Measurements from ENCODE around the gene PTPN14.
"Not testable (repeated sequence)": the region's sequence is repeated elsewhere in the genome, so short reads cannot be mapped to it uniquely, and the experiment has no call there.

The PTPN14 gene

DNA sequence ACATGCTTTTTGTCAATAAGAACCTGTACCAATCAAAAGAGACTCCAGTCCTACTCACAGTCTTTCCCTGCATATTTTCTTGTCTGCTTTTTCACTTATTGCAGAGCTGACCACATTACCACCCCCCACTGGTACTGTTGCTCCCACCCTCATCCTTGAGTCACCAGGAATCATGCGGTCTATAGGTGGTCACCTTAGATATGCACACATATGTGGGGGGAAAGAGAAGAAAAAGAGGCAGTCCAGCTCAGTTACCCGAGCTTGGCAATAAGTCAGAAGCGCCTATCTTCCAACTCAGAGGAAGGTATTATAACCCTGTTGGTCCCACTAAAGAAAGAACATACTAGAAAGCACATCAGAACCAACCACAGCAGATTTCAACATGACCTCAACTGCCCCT, 151.3 kb downstream of the PTPN14 start:
- DNase-seq (ENCODE audit: low read depth in 2 of 2) = no peak

DNA sequence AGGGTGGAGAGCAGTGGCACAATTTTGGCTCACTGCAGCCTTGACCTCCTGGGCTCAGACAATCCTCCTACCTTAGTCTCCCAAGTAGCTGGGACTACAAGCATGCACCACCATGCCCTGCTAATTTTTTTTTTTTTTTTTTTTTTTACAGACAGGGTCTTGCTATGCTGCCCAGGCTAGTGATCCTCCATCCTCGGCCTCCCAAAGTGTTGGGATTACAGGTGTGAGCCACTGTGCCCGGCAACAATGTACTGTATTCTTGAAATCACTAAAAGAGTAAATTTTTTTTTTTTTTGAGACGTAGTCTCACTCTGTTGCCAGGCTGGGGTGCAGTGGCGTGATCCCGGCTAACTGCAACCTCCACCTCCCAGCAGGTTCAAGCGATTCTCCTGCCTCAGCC, 152.9 kb downstream of the PTPN14 start:
- no peak for DNase-seq (ENCODE audit: low read depth in 2 of 2)

DNA sequence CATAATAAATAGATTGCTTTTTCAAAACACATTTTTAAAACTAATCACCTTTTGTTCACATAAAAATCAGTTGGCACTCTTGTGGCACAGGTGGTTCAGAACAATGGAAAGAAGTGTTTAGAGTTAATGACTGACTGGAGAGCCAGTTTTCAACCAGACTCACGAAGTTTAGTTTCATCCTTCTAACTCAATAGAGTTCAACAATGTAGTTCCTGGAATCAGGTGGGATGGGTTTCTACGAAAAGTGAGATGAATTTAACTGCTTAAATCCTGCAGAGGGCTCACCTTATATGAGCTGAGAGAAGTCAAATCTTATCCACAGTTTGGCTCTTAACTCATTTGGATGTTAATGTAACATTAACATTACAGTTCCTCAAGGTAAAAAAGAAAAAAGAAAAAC, 153.9 kb downstream of the PTPN14 start:
- DNase-seq (ENCODE audit: low read depth in 2 of 2) = no peak

DNA sequence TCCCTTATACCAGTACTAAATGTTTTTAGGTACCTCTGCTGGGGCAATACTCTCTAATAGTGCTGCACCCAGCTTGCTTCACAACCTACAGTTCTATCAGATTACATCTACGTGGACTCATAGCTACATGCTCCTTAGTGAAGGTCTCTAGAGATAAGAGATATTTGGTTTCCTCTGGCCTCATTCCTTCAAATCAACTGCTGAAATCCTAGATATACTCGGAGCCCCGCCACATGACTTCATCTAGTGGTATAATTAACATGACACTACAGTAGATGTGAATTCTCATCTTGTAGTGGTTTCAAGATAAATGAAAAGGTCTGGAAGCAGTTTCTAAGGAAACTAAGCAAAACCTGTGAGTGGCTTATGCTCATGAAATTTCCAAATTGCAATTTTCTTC, 155.1 kb downstream of the PTPN14 start:
- DNase-seq (ENCODE audit: low read depth in 2 of 2) = no peak

DNA sequence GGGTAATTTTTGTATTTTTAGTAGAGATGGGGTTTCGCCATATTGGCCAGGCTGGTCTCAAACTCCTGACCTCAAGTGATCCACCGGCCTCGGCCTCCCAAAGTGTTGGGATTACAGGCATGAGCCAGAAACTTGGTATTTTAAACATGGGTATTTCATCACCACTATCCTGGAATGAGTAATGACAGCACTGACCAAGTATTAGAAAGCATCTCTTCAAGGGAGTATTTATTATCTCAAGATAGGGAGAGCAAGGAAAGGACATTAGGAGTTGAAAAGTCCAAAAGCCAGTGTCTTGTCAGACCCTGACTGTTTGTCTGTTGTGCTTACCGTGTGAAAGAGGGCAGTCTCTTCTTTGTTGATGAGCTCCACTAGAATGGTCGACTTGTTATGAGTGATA, 156.8 kb downstream of the PTPN14 start:
- DNase-seq (ENCODE audit: low read depth in 2 of 2) = not testable (repeated sequence)

DNA sequence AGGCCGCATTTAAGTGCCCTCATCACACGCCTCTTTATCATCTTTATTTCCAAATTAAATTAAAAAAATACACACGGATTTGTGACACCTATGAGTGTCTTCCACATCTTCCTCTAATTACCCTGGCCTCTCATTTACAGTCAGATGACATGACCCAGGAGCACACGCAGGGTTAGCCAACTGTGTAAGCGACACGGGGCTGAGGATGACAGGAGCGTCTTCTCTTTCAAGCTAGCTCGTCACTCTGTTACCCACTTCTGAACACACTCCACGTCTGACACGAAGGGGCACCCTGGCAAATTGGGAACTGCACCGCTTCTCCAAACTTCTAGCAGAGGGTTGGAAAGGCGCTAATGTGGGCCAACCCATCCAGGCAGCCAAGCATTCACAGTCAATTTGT, 158.3 kb downstream of the PTPN14 start:
- no peak for DNase-seq (ENCODE audit: low read depth in 2 of 2)

DNA sequence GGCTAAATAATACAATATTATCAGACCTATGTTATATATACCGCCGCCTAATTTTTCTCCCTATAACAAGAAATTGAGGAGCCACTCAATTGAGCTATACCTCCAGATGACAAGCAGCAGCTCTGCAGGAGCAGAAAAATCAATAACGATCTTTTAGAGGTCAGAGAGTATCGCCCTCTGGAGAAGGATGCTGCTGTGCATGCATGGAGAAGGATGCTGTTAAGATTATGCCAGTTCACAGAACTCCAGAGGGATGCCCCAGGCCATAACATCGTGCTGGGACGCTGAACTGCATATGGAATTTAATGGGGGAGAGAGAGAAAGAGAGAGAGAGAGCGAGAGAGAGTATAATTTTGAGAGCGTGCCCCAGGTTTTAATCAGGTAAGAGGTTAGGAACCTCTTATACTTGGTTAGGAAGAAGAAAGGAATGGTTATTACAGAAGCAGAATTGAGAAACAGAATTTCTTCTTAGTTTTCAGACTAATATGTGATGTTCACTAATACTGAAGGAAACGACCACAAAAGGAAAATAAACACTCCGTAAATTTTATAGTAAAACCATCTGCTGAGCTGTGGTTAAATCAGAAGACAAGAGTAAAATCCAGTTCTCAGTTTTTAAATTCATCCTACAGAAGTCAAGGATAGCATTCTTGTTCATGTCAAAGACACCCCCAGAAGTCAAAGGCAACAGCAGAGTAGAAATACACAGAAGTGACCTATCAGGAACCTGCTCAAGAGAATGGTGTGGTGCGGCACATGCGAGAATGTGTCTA, 159.3 kb downstream of the PTPN14 start:
- no peak for DNase-seq (ENCODE audit: low read depth in 2 of 2)

DNA sequence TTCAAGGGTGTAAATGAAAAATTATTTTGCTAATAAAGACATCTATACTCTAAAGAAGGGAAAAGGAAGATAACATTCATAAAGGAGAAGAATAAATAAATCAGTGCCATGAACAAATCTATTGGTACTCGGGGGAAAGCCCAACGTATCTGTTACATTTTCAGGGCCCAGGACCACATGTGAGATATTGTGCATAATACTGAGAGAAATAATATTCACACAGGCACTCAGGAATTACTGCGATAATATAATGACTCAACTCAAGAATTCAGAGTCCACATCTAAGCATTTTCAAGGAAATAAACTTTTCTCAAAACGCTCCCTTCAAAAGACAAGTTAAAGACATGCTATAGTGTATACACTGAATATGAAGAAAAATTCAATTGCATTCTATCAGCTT, 161.7 kb downstream of the PTPN14 start:
- no peak for DNase-seq (ENCODE audit: low read depth in 2 of 2)

DNA sequence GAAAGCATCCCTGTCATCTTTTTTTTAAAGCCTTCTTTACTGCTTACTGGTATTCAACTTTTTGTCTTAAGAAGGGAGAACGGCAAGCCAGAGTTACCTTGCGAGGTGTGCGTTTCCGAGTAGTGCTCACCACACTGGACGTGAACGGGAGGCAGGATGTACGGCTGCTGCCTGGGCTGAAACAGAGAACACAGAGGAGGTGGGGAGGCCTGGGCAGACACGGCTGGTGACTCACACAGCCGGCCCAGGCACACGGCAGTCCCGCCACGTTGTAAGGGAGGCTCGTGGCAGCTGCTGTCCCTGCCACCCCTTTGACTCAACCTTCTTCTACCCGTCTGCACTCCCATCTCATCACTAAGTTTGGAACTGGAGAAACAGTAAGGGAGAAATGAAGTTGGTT, 164.7 kb downstream of the PTPN14 start:
- no peak for DNase-seq (ENCODE audit: low read depth in 2 of 2)

DNA sequence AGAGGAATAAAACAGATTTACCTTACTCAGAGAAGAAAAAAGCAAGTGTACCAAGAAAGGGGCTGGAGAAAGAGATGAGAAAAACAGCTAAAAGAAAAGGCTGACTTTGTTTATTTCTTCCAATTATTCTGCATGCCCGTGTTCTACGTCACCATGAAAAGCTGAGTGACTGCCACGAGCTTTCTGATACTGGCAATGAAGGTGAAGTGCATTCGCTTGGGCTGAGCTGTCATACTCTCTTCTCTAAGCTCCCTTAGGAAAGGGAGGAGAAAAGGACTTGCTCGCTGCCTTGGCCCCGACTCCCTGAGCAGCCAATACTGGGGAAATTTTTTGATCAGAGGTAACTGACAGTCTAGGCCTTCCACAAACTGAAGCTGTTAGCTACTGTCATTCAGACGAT, 165.1 kb downstream of the PTPN14 start:
- no peak for DNase-seq (ENCODE audit: low read depth in 2 of 2)

DNA sequence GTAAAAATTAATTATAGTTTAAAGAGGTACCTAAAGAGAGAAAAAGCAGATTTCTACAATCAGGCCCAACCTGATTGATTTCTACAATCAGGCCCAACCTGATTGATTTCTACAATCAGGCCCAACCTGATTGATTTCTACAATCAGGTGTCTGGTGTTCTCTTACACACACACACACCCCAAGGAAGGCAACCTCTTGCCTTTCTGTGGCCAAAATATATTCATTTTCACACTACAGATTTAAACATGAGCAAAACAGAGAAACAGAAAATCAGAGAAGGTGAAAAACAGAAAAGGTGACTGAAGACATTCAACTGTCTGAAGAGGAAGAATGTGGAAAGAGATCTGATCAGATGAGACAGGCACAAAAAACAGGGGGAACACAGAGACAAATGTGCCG, 166.0 kb downstream of the PTPN14 start:
- no peak for DNase-seq (ENCODE audit: low read depth in 2 of 2)

DNA sequence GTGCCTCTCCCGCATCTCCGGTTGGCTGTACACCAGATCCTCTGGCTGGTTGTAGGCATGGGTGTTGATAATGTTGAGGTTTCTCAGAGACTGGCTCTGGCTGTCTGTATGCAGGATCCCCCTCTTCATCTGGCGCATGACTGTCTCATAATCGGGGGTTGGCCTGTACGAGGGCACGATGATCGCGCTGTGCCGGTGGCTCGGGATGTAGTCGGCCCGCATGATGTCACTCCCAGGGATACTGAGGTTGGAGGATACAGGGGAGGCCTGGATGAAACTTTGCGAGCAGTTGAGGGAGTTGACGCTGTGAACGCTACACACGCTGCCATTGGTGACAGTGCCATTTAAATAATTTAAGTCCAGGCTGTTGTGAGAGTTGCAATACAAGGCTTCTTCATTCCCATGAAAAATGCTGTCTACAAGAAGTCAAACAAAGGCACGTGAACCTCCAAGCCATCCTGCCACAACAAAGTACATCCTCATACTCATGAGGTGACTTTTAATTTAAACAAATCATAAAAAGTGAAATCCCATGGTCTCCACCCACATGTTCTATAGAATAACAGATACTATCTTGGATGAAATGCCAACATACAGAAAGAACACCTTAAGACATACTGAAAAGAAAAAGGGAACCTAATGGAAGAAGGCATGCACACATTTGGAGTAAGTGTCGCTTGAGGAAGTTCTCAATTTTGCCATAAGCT, 166.9 kb downstream of the PTPN14 start:
- no peak for DNase-seq (ENCODE audit: low read depth in 2 of 2)

DNA sequence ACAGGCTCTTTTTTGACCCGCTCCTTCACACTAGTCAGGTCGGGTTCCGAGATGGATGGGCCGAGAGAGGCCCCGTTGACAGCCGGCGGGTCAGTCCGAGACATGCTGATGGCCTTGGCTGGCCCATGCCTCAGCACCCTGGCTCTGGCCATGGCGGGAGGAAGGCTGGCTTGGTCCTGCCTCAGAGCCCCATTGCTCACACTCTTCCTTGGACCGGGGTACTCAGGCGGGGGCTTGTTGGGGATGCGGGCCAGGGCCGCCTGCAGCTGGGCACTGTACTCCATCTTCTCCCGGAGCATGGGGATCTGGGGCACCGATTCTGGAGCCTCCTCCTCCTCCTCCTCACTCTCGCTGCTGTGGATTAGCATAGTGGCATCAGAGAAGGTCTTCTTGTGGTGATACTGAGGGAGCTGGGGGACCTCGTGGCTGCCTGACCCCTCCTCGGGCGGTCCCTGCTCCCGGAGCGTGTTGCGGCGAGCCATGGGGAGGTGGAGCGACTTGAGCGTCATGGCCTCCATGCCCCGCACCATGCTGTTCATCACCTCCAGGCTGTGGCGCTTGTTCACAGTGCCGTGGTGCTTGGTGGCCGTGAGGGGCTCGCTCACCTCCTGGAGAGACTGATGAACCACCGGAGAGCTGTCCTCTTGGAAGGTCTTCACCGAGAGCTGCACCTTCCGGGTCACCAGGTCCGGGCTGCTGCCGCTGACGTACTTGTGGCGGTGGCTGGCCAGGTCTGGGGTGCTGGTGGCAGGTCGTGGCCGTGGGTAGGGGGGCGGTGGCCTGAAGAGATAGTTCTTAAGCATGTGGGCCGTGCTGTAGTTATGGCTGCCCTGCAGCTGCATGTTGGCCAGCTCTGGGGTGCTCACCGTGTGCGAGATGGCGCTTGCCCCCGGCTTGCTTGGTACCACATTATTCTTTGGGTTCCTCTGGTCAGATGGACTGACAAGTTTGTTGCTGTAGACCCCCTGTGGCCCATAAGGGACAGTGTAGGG, 167.7 kb downstream of the PTPN14 start:
- no peak for DNase-seq (ENCODE audit: low read depth in 2 of 2)

DNA sequence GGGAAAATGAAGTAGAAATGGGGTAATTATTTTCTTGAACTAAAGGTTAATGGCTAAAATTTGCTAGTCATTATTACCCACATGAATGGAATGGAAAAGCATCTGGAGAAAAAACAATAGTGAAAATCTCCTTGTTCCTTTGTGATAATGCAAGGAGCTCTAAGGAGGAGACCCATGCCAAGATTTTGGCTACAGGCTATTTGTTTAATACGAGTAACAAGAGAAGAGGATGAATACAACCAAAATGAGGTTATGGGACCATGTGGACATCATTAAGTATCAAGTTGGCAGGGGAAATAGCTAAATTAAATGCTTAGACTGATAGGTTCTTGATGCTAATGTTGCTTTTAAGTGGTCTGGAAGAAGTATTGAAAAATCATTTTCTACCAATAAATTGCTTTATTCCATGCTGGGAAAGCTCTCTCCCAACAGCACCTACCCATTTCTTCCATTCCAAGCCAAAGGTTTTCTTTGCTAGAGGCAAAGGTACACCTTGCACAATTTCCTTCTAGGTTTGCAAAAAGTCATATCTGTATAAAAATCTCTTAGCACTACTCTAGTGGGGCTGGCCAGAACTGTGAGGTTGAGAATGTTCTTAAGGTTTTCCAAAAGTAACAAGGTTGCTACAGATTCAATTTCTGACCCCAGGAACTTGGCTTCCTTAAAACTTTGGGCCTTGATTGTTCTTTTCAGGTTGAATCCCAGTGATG, 170.3 kb downstream of the PTPN14 start:
- no peak for DNase-seq (ENCODE audit: low read depth in 2 of 2)

DNA sequence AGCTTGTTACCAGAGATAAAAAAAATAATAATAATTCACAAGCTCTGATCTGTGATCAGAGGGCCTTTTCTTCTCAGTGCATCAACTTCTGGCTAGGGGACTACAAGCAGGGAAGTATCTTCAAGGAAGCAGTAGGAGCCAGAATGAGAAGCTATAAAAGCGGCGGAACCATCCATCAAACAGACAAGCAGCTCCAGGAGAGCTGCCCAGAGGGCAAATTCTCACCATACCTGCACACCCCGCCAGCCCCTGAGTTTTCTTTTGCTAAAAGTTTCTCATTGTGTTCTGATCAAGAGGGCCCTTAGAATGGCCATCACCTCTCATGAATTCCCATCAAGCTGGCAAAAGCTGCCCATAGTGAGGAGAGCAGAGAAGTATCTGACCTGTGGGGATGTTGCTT, 171.0 kb downstream of the PTPN14 start:
- DNase-seq (ENCODE audit: low read depth in 2 of 2) = no peak

DNA sequence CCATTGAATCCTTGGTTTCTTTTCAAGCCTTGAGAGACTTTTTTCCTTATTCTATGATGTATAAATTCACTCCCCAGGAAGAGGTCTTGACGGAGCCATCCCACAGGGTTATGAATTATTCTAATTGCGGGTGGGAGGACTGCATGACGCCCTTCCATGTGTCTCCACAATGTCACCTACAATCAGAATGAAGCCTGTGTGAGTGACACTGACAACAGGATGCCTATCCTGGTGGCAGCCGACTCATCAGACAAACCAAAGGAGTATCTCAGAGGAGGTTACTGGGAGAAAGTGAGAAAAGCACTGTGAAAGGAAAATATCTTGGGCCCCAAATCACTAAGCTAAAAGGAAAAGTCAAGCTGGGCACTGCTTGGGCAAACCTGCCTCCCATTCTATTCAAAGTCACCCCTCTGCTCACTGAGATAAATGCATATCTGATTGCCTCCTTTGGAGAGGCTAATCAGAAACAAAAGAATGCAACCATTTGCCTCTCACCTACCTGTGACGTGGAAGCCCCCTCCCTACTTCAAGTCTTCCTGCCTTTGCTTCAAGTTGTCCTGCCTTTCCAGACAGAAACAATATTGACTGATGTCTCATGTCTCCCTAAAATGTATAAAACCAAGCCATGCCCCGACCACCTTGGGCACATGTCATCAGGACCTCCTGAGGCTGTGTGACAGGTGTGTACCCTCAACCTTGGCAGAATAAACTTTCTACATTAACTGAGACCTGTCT, 172.0 kb downstream of the PTPN14 start:
- DNase-seq (ENCODE audit: low read depth in 2 of 2) = no peak

DNA sequence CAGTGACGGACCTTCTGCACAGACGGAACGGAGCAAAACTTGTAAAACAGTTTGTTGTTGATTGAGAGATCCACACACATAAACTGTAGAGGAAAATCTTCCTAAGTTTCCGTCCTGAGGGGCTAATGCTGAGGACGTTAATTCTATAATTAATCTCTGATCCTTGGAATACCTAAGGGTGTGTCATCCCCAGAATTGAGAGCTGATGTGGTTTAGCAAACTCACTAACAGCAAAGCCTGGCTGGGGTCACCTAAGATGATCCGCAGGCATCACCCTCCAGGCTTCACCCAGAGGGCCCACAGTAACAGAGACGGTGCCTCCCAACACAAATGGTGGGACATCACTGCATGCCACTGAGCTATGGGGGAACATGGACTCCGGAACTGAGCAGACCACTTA, 172.9 kb downstream of the PTPN14 start:
- no peak for DNase-seq (ENCODE audit: low read depth in 2 of 2)

DNA sequence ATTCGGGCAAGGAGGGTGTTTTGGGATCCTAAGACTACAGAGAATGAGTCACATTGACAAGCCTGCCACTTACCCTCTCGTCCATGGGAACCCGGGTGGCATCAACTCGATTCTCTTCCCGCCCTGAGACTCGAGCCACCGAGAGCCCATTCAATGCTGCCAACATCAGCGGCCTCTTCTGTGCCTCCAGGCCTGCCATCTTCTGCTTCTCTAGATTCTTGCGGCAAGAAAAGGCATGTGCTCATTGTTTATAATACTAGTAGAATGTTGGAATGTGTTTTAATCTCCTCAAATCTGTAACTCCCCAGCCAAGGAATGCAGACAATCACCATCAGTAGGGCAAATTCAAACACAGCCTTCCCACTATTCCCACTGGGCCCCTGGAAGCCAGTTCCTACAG, 173.5 kb downstream of the PTPN14 start:
- no peak for DNase-seq (ENCODE audit: low read depth in 2 of 2)

DNA sequence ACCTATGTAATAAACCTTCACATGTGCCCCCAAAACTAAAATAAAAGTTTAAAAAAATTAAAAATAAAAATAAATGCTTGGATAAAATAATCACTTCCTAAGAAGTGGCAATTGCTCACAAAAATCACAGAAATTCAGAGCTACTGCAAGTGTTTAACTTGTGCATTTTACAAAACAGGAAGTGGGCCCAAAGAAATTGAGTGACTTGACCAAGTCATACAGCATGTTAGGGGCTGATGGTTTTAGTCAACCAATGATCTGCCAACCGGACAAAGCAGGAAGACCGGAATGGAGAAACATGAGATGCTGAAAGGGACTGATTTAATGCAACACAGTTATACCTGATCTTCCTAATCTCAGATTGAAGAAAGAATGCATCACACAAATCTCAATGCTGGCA, 173.9 kb downstream of the PTPN14 start:
- no peak for DNase-seq (ENCODE audit: low read depth in 2 of 2)

DNA sequence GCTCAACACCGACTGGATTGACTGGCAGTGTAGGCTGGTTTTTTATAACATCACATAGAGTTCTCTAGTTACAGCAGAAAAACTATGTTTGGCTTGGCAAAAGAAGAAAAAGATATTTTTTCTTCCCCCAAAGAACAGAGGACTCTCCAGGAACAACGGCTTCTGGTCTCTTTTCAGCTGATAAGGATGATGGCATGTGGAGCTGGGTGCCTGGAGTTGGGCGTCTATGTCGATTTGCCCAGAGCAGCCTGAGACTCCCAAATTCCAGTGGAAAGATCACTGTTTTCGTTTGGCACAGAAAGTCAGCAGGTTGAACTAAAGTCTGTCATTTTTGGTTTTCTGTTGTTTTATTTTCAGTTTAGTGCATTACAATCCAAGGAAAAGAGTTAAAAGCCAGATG, 179.3 kb downstream of the PTPN14 start:
- DNase-seq (ENCODE audit: low read depth in 2 of 2) = no peak

DNA sequence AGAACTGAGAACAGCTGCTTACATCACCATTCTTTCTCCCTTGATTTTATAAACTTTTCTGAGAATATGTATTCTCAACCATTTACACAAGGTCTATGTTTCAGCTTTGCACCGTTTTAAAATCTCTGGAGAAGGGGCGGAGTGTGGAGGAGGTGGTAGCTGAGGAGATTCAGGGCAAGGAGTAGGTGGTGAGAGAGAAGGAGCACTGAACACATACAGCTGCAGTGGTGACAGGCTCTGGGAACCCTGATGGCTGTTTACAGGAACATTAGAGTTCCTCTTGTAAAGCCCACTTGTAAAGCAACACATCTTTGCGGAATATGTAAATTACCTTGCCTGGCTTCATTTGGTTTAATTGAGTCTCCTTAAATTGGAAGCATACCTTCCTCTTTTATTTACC, 180.8 kb downstream of the PTPN14 start:
- DNase-seq (ENCODE audit: low read depth in 2 of 2) = no peak
